ENCODE measurements around the gene SPEM2.

The SPEM2 gene

GRCh38 chr17:7463372-7463846, 38.0 kb downstream of the SPEM2 start:
- H3K27me3 ChIP-seq (ENCODE audit: insufficient read depth, insufficient read length) = no peaks in the 10 kb centered on the region
- H3K4me3 ChIP-seq (ENCODE audit: insufficient read length, low read depth) = no peak overlapping the region
- TF ChIP-seq YY1 (IDR thresholded peaks at IDR 0.05; ENCODE audit: insufficient read depth, insufficient read length) (no peak), SUZ12 (IDR thresholded peaks at IDR 0.05; ENCODE audit: extremely low read depth, insufficient read depth, insufficient read length) (no peak), ZNF274 (IDR thresholded peaks at IDR 0.05; ENCODE audit: low read depth, low read length) (no peak)
- no peak overlapping the region for H3K9ac ChIP-seq (ENCODE audit: insufficient read length, low read depth)
- H3K9me3 ChIP-seq (ENCODE audit: insufficient read depth, low read length) = no peaks in the 10 kb centered on the region
- peaks cover 10% of the 10 kb centered on the region for H3K4me1 ChIP-seq (ENCODE audit: insufficient read depth, insufficient read length)
- no peak for DNase-seq (ENCODE audit: low read depth, low spot score)
- H3K36me3 ChIP-seq (ENCODE audit: insufficient read depth, insufficient read length, low read length) = peaks cover 30% of the 10 kb centered on the region

GRCh38 chr17:7464081-7464480, 38.7 kb downstream of the SPEM2 start:
- H3K9ac ChIP-seq (ENCODE audit: insufficient read length, low read depth) = no peak overlapping the region
- peaks cover 10% of the 10 kb centered on the region for H3K4me1 ChIP-seq (ENCODE audit: insufficient read depth, insufficient read length)
- no peak for DNase-seq (ENCODE audit: low read depth, low spot score)
- H3K9me3 ChIP-seq (ENCODE audit: insufficient read depth, low read length) = no peaks in the 10 kb centered on the region
- peaks cover 30% of the 10 kb centered on the region for H3K36me3 ChIP-seq (ENCODE audit: insufficient read depth, insufficient read length, low read length)
- H3K4me3 ChIP-seq (ENCODE audit: insufficient read length, low read depth) = no peak overlapping the region
- TF ChIP-seq ZNF274 (IDR thresholded peaks at IDR 0.05; ENCODE audit: low read depth, low read length) = no peak
- no peak for TF ChIP-seq YY1 (IDR thresholded peaks at IDR 0.05; ENCODE audit: insufficient read depth, insufficient read length)
- no peak for TF ChIP-seq SUZ12 (IDR thresholded peaks at IDR 0.05; ENCODE audit: extremely low read depth, insufficient read depth, insufficient read length)
- H3K27me3 ChIP-seq (ENCODE audit: insufficient read depth, insufficient read length) = no peaks in the 10 kb centered on the region

GRCh38 chr17:7465597-7466275, 40.3 kb downstream of the SPEM2 start:
- DNase-seq (ENCODE audit: low read depth, low spot score) = no peak
- Histone ChIP-seq H3K4me3 (ENCODE audit: insufficient read length, low read depth) (no peak overlapping the region), H3K9me3 (ENCODE audit: insufficient read depth, low read length) (no peaks in the 10 kb centered on the region), H3K4me1 (ENCODE audit: insufficient read depth, insufficient read length) (peaks cover 10% of the 10 kb centered on the region), H3K36me3 (ENCODE audit: insufficient read depth, insufficient read length, low read length) (peaks cover 30% of the 10 kb centered on the region), H3K9ac (ENCODE audit: insufficient read length, low read depth) (no peak overlapping the region), H3K27me3 (ENCODE audit: insufficient read depth, insufficient read length) (no peaks in the 10 kb centered on the region)
- no peak for TF ChIP-seq SUZ12 (IDR thresholded peaks at IDR 0.05; ENCODE audit: extremely low read depth, insufficient read depth, insufficient read length)

- TF ChIP-seq ZNF274 (IDR thresholded peaks at IDR 0.05; ENCODE audit: low read depth, low read length) (no peak), SUZ12 (IDR thresholded peaks at IDR 0.05; ENCODE audit: extremely low read depth, insufficient read depth, insufficient read length) (no peak), YY1 (IDR thresholded peaks at IDR 0.05; ENCODE audit: insufficient read depth, insufficient read length) (no peak)
- H3K4me3 ChIP-seq (ENCODE audit: insufficient read length, low read depth) = no peak overlapping the region
- no peak for DNase-seq (ENCODE audit: low read depth, low spot score)
- H3K36me3 ChIP-seq (ENCODE audit: insufficient read depth, insufficient read length, low read length) = peaks cover 30% of the 10 kb centered on the region
- H3K27me3 ChIP-seq (ENCODE audit: insufficient read depth, insufficient read length) = no peaks in the 10 kb centered on the region
- H3K4me1 ChIP-seq (ENCODE audit: insufficient read depth, insufficient read length) = peaks cover 10% of the 10 kb centered on the region
- no peaks in the 10 kb centered on the region for H3K9me3 ChIP-seq (ENCODE audit: insufficient read depth, low read length)
- H3K9ac ChIP-seq (ENCODE audit: insufficient read length, low read depth) = no peak overlapping the region
These were observed 40.9 kb downstream of the SPEM2 start for GRCh38 chr17:7466318-7466638.

- Histone ChIP-seq H3K4me3 (ENCODE audit: insufficient read length, low read depth) (no peak overlapping the region), H3K27me3 (ENCODE audit: insufficient read depth, insufficient read length) (no peaks in the 10 kb centered on the region), H3K9ac (ENCODE audit: insufficient read length, low read depth) (no peak overlapping the region), H3K4me1 (ENCODE audit: insufficient read depth, insufficient read length) (peaks cover 5% of the 10 kb centered on the region), H3K36me3 (ENCODE audit: insufficient read depth, insufficient read length, low read length) (peaks cover 29% of the 10 kb centered on the region), H3K9me3 (ENCODE audit: insufficient read depth, low read length) (no peaks in the 10 kb centered on the region)
- TF ChIP-seq YY1 (IDR thresholded peaks at IDR 0.05; ENCODE audit: insufficient read depth, insufficient read length) (peak; percentile 7), SUZ12 (IDR thresholded peaks at IDR 0.05; ENCODE audit: extremely low read depth, insufficient read depth, insufficient read length) (no peak)
- no peak for DNase-seq (ENCODE audit: low read depth, low spot score)
These were observed 41.4 kb downstream of the SPEM2 start for GRCh38 chr17:7466639-7467341.

GRCh38 chr17:7467498-7467897, 42.1 kb downstream of the SPEM2 start:
- Histone ChIP-seq H3K9me3 (ENCODE audit: insufficient read depth, low read length) (no peaks in the 10 kb centered on the region), H3K4me1 (ENCODE audit: insufficient read depth, insufficient read length) (peaks cover 3% of the 10 kb centered on the region), H3K36me3 (ENCODE audit: insufficient read depth, insufficient read length, low read length) (peaks cover 27% of the 10 kb centered on the region), H3K27me3 (ENCODE audit: insufficient read depth, insufficient read length) (no peaks in the 10 kb centered on the region), H3K9ac (ENCODE audit: insufficient read length, low read depth) (no peak overlapping the region), H3K4me3 (ENCODE audit: insufficient read length, low read depth) (no peak overlapping the region)
- TF ChIP-seq ZNF274 (IDR thresholded peaks at IDR 0.05; ENCODE audit: low read depth, low read length) (no peak), SUZ12 (IDR thresholded peaks at IDR 0.05; ENCODE audit: extremely low read depth, insufficient read depth, insufficient read length) (no peak), YY1 (IDR thresholded peaks at IDR 0.05; ENCODE audit: insufficient read depth, insufficient read length) (no peak)
- no peak for DNase-seq (ENCODE audit: low read depth, low spot score)

GRCh38 chr17:7468290-7468689, 42.9 kb downstream of the SPEM2 start:
- H3K4me1 ChIP-seq (ENCODE audit: insufficient read depth, insufficient read length) = peaks cover 3% of the 10 kb centered on the region
- no peaks in the 10 kb centered on the region for H3K27me3 ChIP-seq (ENCODE audit: insufficient read depth, insufficient read length)
- no peak for DNase-seq (ENCODE audit: low read depth, low spot score)
- H3K4me3 ChIP-seq (ENCODE audit: insufficient read length, low read depth) = no peak overlapping the region
- TF ChIP-seq YY1 (IDR thresholded peaks at IDR 0.05; ENCODE audit: insufficient read depth, insufficient read length) (no peak), ZNF274 (IDR thresholded peaks at IDR 0.05; ENCODE audit: low read depth, low read length) (no peak), SUZ12 (IDR thresholded peaks at IDR 0.05; ENCODE audit: extremely low read depth, insufficient read depth, insufficient read length) (no peak)
- peaks cover 19% of the 10 kb centered on the region for H3K36me3 ChIP-seq (ENCODE audit: insufficient read depth, insufficient read length, low read length)
- no peaks in the 10 kb centered on the region for H3K9me3 ChIP-seq (ENCODE audit: insufficient read depth, low read length)
- no peak overlapping the region for H3K9ac ChIP-seq (ENCODE audit: insufficient read length, low read depth)
